22Rv1 (cell line): ENCODE measurements around the gene NCK1.

Experiments used
- H3K27ac ChIP-seq: fragments of 450-650 bp; 2 replicates; pipeline ENCODE4 v1.5.1; 2017
- CTCF ChIP-seq: fragments of 450-650 bp; IDR thresholded peaks from 2 replicates; pipeline ENCODE4 v1.5.1; 2017; ENCODE audit warnings: mild to moderate bottlenecking
- ZFX ChIP-seq: fragments of 450-650 bp; IDR thresholded peaks from 2 replicates; pipeline ENCODE4 v1.6.1; 2017; ENCODE audit warnings: antibody characterized with exemption, borderline replicate concordance

The NCK1 gene

GRCh38 chr3:136994772-136995516 lies 132.9 kb downstream of the NCK1 start:
- no peak for TF ChIP-seq CTCF
- no peak for TF ChIP-seq ZFX
- H3K27ac ChIP-seq: no peak overlapping the region

- no peak overlapping the region for H3K27ac ChIP-seq
- TF ChIP-seq CTCF (no peak), ZFX (no peak)
Observed at GRCh38 chr3:136995652-136996051, 133.6 kb downstream of the NCK1 start.
